Lung (tissue), 12 donors: Measurements from ENCODE around the gene SMIM41. TPM values are rescaled to one million over a fixed set of nuclear protein-coding genes. Genes with fewer than 3 reads are reported as not detected.

Source experiments
- ATAC-seq: fragments of 200-7000 bp; cut with Tn5 transposase; one replicate; pipeline ENCODE4 v1.9.1; 2020; ENCODE audit warnings: moderate number of reproducible peaks; ENCODE audit not compliant: insufficient read depth, low FRiP score
- DNase-seq, 3 donors: peaks; one replicate each; pipeline ENCODE4 v3.0.0-alpha.2; 2013 to 2017
- H3K27ac ChIP-seq, 2 donors: one replicate each; pipeline ENCODE4 v1.5.1; 2013; ENCODE audit warnings: mild to moderate bottlenecking in 2 of 2, moderate library complexity in 2 of 2, control low read depth in 1 of 2, inconsistent platforms in 1 of 2, low read depth in 1 of 2, low read length in 1 of 2
- H3K27me3 ChIP-seq, 3 donors: one replicate each; pipeline ENCODE4 v1.5.1; 2013; ENCODE audit warnings: low read length in 2 of 3; ENCODE audit not compliant: control insufficient read depth in 3 of 3, insufficient read depth in 3 of 3
- H3K36me3 ChIP-seq, 4 donors: one replicate each; pipeline ENCODE4 v1.5.1; 2013; ENCODE audit warnings: low read length in 4 of 4, mild to moderate bottlenecking in 1 of 4, moderate library complexity in 1 of 4; ENCODE audit not compliant: control insufficient read depth in 4 of 4, insufficient read depth in 4 of 4
- H3K4me1 ChIP-seq, 5 donors: one replicate each; pipeline ENCODE4 v1.5.1; 2013; ENCODE audit warnings: low read length in 5 of 5, mild to moderate bottlenecking in 2 of 5, moderate library complexity in 1 of 5; ENCODE audit not compliant: control insufficient read depth in 5 of 5, insufficient read depth in 5 of 5
- H3K4me3 ChIP-seq: one replicate; pipeline ENCODE4 v1.5.1; 2013; ENCODE audit warnings: mild to moderate bottlenecking, control low read depth, moderate library complexity
- H3K9ac ChIP-seq, 2 donors: one replicate each; pipeline ENCODE4 v1.5.1; 2013; ENCODE audit warnings: low read length in 2 of 2, control low read depth in 1 of 2; ENCODE audit not compliant: insufficient read depth in 1 of 2
- H3K9me3 ChIP-seq, 4 donors: one replicate each; pipeline ENCODE4 v1.5.1; 2013; ENCODE audit warnings: low read length in 3 of 4, mild to moderate bottlenecking in 1 of 4, moderate library complexity in 1 of 4; ENCODE audit not compliant: control insufficient read depth in 4 of 4, insufficient read depth in 3 of 4
- WGBS, 2 donors: extraction: QIAGEN DNeasy Blood & Tissue Kit; methylation state at CpG; one replicate each; pipeline ENCODE4 v1.1.7; 2013; 5-methylcytosine and 5-hydroxymethylcytosine counted together
- polyA plus RNA-seq, 2 donors: library from polyadenylated mRNA; stranded (reverse); fragments of 200-250 nt; gene quantifications; one replicate each; pipeline ENCODE4 v1.2.1, GENCODE V29; 2013
- total RNA-seq, 2 donors: library from RNA; depleted of rRNA in 1 of 2; stranded (reverse); fragments of >200 nt in 1 of 2; gene quantifications; one replicate each; pipeline ENCODE4 v1.2.1, GENCODE V29; 2014 to 2021
- TF ChIP-seq, protein P1 (sequence below): IDR thresholded peaks from 2 replicates; pipeline ENCODE4 v1.5.1; 2012; ENCODE audit warnings: mild to moderate bottlenecking; ENCODE audit errors: control extremely low read depth, extremely low read depth
- donor health status: control.
- donor health status: control.
- donor health status: Bipolar disorder and iron deficiency.
- donor health status: healthy.
- donor health status: DM: yes; HTN: yes; CAD: no.

SMIM41 gene
- total and polyA plus RNA-seq, 4 donors = 1.9 to 7.6 (median 4.3) TPM

DNA sequence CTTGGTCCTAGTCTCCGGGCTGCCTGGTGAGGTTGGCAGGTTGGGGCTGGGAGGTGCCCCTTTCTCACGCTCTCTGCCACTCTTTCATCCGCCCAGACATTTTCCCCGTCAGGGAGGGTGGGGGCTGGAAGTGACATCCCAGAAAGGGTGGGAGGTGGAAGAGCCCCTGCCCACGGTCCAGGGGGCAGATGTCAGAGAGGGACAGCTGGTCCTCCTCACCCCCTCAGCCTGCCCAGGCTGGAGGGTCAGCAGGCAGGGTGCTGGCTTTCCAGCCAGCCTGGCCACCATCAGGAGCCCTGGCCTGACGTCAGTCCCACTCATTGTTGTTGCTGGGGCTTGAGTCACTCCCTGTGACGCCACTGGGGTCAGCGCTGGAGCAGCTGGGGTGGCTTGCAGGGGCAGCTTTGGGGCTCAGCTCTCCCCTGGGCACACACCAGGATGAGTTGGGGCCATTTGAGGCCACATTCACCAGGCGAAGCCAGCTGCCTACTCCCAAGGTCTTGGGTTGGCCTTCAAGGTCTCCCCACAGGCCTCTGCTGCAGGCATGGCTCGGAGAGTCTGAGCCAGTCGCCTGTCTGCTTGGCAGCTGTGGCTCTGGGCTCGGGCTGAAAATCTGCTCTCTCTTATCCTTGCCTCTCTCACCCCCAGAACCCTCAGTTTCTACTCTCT lies 15.4 kb upstream of the SMIM41 start:
- Histone ChIP-seq H3K9me3 (no peaks in the 10 kb centered on the region), H3K36me3 (peaks cover 0 to 3% (median under 1%) of the 10 kb centered on the region in 4 donors), H3K27ac (peak overlapping the region; percentile 4 to 47), H3K9ac (no peak overlapping the region), H3K4me1 (peaks cover 0 to 6% (median 1%) of the 10 kb centered on the region in 5 donors), H3K4me3 (no peak overlapping the region), H3K27me3 (peaks cover 0 to 2% (median 0%) of the 10 kb centered on the region in 3 donors)
- 79 to 82% methylated on average over 12 of the region's 12 CpGs for WGBS, 2 donors
- ATAC-seq = no peak
- TF ChIP-seq, protein P1, sequence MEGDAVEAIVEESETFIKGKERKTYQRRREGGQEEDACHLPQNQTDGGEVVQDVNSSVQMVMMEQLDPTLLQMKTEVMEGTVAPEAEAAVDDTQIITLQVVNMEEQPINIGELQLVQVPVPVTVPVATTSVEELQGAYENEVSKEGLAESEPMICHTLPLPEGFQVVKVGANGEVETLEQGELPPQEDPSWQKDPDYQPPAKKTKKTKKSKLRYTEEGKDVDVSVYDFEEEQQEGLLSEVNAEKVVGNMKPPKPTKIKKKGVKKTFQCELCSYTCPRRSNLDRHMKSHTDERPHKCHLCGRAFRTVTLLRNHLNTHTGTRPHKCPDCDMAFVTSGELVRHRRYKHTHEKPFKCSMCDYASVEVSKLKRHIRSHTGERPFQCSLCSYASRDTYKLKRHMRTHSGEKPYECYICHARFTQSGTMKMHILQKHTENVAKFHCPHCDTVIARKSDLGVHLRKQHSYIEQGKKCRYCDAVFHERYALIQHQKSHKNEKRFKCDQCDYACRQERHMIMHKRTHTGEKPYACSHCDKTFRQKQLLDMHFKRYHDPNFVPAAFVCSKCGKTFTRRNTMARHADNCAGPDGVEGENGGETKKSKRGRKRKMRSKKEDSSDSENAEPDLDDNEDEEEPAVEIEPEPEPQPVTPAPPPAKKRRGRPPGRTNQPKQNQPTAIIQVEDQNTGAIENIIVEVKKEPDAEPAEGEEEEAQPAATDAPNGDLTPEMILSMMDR = no peak
- DNase-seq = no peak

DNA sequence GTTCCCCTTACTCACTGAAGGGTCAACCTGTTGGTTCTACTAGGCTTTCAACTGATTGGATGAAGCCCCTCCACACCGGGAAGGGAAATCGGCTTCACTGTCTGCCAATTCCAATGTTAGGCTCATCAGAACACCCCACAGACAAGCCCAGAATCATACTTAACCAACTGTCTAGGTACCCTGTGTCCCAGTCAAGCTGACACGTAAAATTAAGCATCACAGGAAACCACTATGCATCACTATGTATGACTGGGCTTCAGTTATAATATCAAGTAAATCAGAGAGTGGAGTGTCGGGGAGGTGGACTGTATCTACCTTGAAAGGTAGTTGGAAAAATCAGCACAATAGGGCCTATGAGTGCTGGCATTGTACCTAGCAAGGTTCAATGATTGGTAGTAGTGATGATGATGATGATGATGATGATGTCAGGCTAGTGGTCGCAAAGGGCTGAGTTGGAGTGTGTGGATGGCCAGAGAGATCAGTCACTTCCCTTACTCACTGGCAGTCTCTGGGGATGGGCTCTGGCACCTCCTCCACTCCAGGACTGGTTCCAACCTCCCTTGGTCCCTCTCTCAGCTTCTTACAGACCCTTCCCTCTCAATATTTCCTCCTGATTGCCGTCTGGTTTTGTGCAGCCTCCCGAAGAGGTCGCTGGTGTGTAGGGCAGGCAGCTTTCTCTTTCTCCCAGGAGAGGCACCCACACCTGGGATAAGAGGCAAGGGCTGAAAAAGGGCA lies 13.0 kb upstream of the SMIM41 start:
- Histone ChIP-seq H3K9ac (no peak overlapping the region), H3K27ac (no peak overlapping the region), H3K27me3 (peaks cover 0 to 2% (median 0%) of the 10 kb centered on the region in 3 donors), H3K4me3 (no peak overlapping the region), H3K36me3 (no peaks in the 10 kb centered on the region), H3K9me3 (no peaks in the 10 kb centered on the region), H3K4me1 (peaks cover 5 to 18% (median 6%) of the 10 kb centered on the region in 5 donors)
- WGBS, 2 donors = 67 to 70% methylated on average over 8 of the region's 8 CpGs
- TF ChIP-seq, protein P1 = no peak
- DNase-seq (no peak), ATAC-seq (no peak)

GRCh38 chr12:52067081-52067374 lies 12.5 kb upstream of the SMIM41 start:
- 68 to 82% methylated on average over 3 of the region's 3 CpGs for WGBS, 2 donors
- Histone ChIP-seq H3K9ac (no peak overlapping the region), H3K4me3 (no peak overlapping the region), H3K9me3 (no peaks in the 10 kb centered on the region), H3K27ac (no peak overlapping the region), H3K27me3 (peaks cover 0 to 2% (median 0%) of the 10 kb centered on the region in 3 donors), H3K4me1 (peaks cover 2 to 18% (median 5%) of the 10 kb centered on the region in 5 donors), H3K36me3 (no peaks in the 10 kb centered on the region)
- no peak for ATAC-seq
- TF ChIP-seq, protein P1 = no peak
- DNase-seq = no peak
